ENCODE results near the gene UFD1.

Gene UFD1

DNA sequence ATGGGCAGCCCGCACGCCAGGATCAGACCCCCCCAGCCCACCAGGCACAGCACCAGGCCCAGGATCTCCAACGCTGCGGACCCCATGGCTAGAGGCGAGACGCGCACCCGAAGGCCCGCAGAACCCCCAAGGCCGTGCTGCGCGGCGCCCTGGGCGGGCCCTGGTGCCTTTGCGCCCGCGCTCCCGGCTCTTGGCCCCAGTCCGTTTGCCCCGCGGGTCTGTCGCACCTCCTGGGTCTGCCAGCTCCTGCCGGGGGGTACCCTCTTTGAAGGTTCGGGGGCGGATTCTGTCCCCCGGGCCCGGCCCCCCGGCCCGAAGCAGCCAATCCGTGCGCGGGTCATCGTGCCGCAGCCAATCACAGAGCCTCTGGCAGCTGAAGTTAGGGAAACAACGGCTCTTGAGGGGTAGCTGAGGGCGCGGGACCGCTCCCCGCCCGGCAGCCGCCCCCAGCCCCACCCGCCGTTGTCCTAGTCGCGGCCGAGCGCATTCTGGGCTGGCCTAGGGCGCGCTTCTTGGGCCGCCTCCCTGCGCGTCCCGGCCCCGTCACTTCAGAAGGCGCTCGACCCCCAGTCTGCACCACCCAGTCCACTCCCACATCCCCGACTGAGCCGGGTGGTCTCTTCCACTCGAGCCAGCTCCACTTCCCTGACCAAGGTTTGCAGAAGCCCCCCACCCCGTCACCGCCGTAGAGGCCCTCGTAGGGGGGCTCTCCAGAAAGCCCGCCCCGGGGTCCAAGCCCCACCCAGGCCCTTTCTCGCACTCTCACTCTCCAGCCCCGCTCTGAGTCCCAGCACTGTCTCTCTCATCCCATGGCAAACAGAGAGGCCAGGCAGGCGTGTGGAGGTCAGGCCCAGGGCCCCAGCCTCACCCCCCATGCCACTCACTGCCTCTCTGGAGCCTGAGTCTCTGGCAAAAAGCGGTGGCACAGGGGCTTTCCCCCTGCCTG is 45.5 kb upstream of the UFD1 start, which contains the start of gene CLDN5:
Gene CLDN5 (minus strand): TSS at position 241 of the 946 bp plus-strand sequence. CDS start 155 bp downstream, at position 86.
- H3K27ac ChIP-seq: no peak within 1 kb of the TSS
- no peak for TF ChIP-seq ZFX (IDR thresholded peaks at IDR 0.05; ENCODE audit: borderline replicate concordance)

DNA sequence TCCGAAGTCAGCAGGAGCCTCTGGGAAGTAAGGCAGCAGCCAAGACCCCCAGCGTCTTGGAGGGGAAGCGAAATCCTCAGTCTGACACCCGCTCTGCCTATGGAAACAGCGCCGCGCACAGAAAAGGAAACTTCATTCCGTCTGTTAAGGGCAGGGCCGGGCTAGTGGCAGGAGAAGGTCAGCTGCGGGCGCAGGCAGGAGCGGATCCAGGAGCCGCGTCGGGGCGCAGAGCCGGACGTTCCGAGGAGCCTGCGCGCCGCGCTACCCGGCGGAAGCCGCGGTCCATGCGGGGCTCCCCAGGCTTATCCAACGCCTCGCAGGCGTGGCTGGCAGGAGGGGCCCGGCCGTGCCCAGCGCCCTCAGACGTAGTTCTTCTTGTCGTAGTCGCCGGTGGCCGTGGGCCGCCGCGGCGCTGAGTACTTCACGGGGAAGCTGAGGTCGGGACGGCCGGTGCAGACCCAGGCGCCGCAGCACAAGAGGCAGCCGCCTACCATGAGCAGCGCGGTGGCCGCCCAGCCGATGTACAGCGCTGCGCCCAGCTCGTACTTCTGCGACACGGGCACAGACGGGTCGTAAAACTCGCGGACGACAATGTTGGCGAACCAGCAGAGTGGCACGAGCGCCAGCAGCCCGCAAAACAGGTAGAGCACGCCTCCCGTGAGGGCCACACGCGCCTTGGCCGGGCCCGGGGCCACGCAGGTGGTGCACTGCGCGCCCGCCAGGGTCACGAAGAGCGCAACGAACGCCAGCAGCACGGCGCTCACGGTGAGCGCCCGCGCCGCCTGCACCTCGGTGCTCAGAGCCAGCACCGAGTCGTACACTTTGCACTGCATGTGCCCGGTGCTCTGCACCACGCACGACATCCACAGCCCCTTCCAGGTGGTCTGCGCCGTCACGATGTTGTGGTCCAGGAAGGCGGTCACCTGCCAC is 44.5 kb upstream of the UFD1 start:
- no peak overlapping the region for H3K27ac ChIP-seq
- TF ChIP-seq ZFX (IDR thresholded peaks at IDR 0.05; ENCODE audit: borderline replicate concordance): no peak
- TF ChIP-seq, protein P1, sequence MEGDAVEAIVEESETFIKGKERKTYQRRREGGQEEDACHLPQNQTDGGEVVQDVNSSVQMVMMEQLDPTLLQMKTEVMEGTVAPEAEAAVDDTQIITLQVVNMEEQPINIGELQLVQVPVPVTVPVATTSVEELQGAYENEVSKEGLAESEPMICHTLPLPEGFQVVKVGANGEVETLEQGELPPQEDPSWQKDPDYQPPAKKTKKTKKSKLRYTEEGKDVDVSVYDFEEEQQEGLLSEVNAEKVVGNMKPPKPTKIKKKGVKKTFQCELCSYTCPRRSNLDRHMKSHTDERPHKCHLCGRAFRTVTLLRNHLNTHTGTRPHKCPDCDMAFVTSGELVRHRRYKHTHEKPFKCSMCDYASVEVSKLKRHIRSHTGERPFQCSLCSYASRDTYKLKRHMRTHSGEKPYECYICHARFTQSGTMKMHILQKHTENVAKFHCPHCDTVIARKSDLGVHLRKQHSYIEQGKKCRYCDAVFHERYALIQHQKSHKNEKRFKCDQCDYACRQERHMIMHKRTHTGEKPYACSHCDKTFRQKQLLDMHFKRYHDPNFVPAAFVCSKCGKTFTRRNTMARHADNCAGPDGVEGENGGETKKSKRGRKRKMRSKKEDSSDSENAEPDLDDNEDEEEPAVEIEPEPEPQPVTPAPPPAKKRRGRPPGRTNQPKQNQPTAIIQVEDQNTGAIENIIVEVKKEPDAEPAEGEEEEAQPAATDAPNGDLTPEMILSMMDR (IDR thresholded peaks at IDR 0.05): no peak

DNA sequence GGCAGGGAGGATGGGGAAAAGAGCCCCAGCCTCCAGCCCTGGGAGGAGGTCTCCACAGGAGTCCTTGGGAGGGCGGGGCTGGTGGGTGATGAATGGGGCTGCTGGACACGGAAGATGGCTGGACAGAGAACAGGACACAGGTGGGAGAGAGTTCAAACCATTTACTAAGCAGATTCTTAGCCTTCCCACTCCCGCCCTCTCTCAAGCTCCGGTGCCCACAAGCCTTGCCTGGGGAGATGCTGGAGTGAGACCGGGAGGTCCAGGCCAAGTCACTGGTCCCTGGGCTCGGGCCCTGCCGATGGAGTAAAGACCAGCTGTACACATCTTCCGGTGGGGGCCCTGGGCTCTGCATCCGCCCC is 43.9 kb upstream of the UFD1 start:
- TF ChIP-seq, protein P1 (IDR thresholded peaks at IDR 0.05): no peak
- no peak for TF ChIP-seq ZFX (IDR thresholded peaks at IDR 0.05; ENCODE audit: borderline replicate concordance)
- H3K27ac ChIP-seq: no peak overlapping the region

DNA sequence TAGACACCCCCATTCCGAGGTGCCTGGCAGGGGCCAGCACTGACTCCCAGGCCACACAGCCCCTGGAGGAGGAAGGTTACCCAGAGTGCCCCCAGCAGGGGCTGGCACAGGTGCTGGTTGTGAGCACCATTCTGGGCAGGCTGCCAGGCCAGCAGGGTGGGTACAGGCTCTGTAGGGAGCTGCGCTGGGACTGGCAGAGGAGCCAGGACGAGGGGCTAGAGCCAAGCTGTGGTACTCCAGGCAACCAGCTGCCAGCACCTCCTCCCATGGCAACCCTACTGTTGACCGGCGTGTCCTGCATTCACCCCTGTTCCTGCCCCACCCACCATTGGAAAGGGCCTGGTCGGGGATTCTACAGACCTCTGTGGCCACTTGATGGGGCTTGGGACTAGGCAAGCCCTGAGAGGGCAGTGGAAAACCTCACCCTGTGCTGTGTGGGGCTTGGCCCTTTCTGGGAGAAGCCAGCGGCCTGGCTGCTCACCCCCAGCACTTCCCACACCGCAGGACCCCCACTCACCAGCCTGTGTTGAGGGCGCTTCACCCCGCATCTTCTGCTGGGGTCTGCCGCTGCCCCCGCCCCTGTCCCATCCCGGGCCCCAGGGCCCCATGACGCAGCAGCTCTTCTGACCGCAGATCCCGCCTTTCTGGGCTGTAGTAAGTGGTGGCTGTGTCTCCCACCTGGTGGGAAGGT is 43.3 kb upstream of the UFD1 start:
- no peak overlapping the region for H3K27ac ChIP-seq
- TF ChIP-seq, protein P1 (IDR thresholded peaks at IDR 0.05): no peak
- no peak for TF ChIP-seq ZFX (IDR thresholded peaks at IDR 0.05; ENCODE audit: borderline replicate concordance)

DNA sequence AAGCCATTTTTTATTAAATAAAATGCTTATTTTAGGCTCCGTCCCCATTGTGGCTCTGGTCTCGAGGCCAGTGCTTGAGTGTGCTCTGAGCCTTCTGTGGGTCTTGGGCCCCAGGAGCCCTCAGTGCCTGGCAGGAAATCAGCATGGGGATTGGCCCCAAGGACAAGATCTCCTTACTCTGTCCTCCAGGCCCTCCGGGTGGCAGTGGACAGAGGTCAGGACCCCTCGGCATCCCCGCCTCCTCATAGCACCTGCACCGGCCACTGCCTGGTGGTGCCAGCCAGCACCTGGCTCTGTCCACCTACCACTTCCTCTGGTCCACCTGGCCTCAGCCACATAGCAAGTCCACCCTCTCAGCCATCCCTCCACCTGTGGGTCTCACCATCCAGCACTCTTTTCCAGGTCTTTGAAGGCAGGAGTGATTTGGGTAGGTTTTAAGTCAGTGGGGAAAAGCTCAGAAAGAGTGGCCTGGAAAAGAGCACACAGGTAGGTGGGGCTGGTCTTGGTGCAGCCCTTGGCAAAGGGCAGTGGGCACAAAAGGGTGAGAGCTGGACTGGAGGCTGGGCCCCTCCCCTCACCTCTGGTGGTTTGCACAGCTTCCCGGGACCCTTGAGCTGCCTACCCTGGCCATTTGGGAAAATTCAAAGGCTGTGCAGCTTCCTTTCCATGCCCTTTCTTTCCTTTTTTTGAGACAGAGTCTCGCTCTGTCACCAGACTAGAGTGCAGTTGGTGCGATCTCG is 41.7 kb upstream of the UFD1 start:
- H3K27ac ChIP-seq: no peak overlapping the region
- TF ChIP-seq, protein P1 (IDR thresholded peaks at IDR 0.05): no peak
- TF ChIP-seq ZFX (IDR thresholded peaks at IDR 0.05; ENCODE audit: borderline replicate concordance): no peak

DNA sequence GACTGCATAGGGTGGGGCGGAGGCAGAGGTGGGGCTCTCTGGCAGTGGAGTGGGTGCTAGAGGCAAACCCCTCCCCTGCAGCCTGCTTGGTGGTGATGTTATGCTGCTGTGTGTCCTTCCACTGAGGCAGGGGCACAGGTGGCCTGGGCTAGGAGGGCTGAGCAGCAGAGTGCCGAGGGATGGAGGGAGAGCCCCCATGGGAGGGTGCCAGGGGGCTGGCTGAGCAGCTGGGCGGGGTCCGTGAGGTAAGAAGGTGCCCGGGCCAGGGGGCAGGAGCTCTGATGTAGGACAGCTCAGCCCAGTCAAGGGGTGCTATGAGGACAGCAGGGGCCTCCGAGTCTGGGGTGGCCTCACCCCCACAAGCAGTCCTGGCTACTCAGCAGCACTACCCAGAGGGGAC is 41.0 kb upstream of the UFD1 start:
- H3K27ac ChIP-seq: no peak overlapping the region
- TF ChIP-seq, protein P1 (IDR thresholded peaks at IDR 0.05): no peak
- TF ChIP-seq ZFX (IDR thresholded peaks at IDR 0.05; ENCODE audit: borderline replicate concordance): no peak

Measured in 22Rv1 (cell line).